Activated naive CD8-positive, alpha-beta T cell treated with anti-CD3 and anti-CD28 coated beads, Interleukin-2, amount 10 ng/mL, durations not matched to agents 7 days and 5 days (primary cell): Measurements from ENCODE around the gene FAAP100. TPM values are rescaled to one million over a fixed set of nuclear protein-coding genes. Genes with fewer than 3 reads are reported as not detected.
A peak's percentile ranks its signal among the peaks of the same experiment; 100 is the strongest.

Experiments used
- ATAC-seq: fragments of 150-1000 bp; cut with Tn5 transposase; one replicate; pipeline ENCODE4 v1.10.0; 2021; ENCODE audit warnings: low read depth, moderate library complexity
- POLR2A ChIA-PET: fragments of 350-600 bp; sonication (Branson Sonifier 250); formaldehyde crosslinking; loops from one replicate; lab custom pipeline; 2021; ENCODE audit warnings: antibody characterized with exemption; lab: Charles Lee
- DNase-seq: peaks from one replicate; pipeline ENCODE4 v3.0.0; 2021
- H3K27ac Mint-ChIP-seq: one replicate; pipeline ENCODE4 v1.8.0; 2022; ENCODE audit warnings: mild to moderate bottlenecking, mixed read lengths
- H3K27me3 Mint-ChIP-seq: one replicate; pipeline ENCODE4 v1.8.0; 2022; ENCODE audit warnings: mild to moderate bottlenecking, moderate library complexity, mixed read lengths
- H3K36me3 Mint-ChIP-seq: one replicate; pipeline ENCODE4 v1.8.0; 2021; ENCODE audit warnings: mild to moderate bottlenecking, mixed read lengths
- H3K4me1 Mint-ChIP-seq: one replicate; pipeline ENCODE4 v1.8.0; 2021; ENCODE audit warnings: mixed read lengths
- H3K4me3 Mint-ChIP-seq: one replicate; pipeline ENCODE4 v1.8.0; 2022; ENCODE audit warnings: mild to moderate bottlenecking, moderate library complexity, mixed read lengths
- H3K9me3 Mint-ChIP-seq: one replicate; pipeline ENCODE4 v1.8.0; 2021; ENCODE audit warnings: mixed read lengths
- total RNA-seq, 2 experiments: library from RNA; stranded (reverse); gene quantifications; one replicate each; pipeline ENCODE4 v1.2.3, GENCODE V29; 2021

FAAP100 gene
- total RNA-seq, 2 experiments from 2014 or later = 40.7 to 43.1 TPM

DNA sequence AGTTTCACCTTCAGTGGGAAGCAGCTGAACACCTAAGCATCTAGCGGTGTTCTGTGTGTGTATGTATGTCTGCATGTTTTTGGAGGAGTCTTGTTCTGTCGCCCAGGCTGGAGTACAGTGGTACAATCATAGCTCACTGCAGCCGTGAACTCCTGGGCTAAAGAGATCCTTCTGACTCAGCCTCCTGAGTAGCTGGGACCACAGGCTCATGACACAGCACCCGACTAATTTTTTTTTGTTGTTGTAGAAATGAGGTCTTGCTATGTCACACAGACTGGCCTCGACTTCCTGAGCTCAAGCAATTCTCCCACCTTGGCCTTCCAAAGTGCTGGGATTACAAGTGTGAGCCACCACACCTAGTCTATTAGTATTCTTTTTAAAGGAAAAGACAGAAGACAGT, 30.2 kb upstream of the FAAP100 start:
- peaks cover 24% of the 10 kb centered on the region for H3K36me3 Mint-ChIP-seq
- POLR2A ChIA-PET = interaction anchor here (0.9 kb wide), 1 partner anchor 30 kb away, joined by 4 read pairs; the partner anchor contains the start of gene FAAP100
- no peak overlapping the region for H3K4me3 Mint-ChIP-seq
- H3K4me1 Mint-ChIP-seq = peaks cover 2% of the 10 kb centered on the region
- ATAC-seq (no peak), DNase-seq (no peak)
- H3K9me3 Mint-ChIP-seq = no peaks in the 10 kb centered on the region
- no peaks in the 10 kb centered on the region for H3K27me3 Mint-ChIP-seq
- H3K27ac Mint-ChIP-seq = no peak overlapping the region

DNA sequence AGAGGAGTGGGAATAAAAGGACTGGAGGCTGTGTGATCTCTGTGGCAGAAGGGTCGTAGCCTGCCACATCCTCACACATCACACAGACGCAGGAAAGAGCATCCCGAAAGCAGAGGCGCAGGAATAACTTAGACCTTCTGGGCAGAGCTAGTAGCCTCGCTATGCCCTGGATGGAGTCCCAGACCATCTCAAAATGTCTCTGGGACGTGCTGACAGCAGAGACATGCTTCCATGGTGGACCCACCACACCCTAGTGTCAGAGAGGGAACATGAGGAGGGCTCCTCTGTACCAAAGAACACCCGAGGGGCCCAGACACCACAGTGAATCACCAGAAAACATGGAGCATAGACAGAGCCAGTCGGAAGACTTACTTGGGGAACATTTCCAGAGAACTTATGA, 29.6 kb upstream of the FAAP100 start:
- peaks cover 2% of the 10 kb centered on the region for H3K4me1 Mint-ChIP-seq
- peaks cover 23% of the 10 kb centered on the region for H3K36me3 Mint-ChIP-seq
- POLR2A ChIA-PET = interaction anchor here (0.9 kb wide), 1 partner anchor 30 kb away, joined by 4 read pairs; the partner anchor contains the start of gene FAAP100
- no peak overlapping the region for H3K4me3 Mint-ChIP-seq
- DNase-seq = no peak
- no peak for ATAC-seq
- H3K27me3 Mint-ChIP-seq = no peaks in the 10 kb centered on the region
- no peak overlapping the region for H3K27ac Mint-ChIP-seq
- no peaks in the 10 kb centered on the region for H3K9me3 Mint-ChIP-seq

DNA sequence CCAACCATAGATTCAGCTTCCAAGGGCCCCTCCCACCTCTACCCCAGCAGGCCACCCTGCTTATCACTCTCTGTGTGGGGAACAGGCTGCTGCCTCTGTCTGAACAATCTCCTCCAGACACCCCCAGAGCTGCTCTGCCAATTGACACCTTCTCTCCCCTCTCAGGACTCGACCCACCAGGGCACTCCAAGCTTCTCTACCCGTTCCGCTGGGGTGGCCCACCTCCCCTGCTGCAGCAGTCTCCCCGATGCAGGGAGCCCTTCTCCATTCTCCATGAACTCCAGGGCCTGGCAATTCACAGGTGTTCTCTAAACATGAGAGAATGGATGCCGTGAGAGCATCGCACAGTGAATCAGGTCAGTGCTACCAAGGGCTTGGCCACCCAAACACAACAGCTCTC, 28.3 kb upstream of the FAAP100 start:
- Mint-ChIP-seq H3K36me3 (peaks cover 17% of the 10 kb centered on the region), H3K27ac (peak overlapping the region; percentile 35), H3K4me1 (peaks cover 2% of the 10 kb centered on the region), H3K9me3 (no peaks in the 10 kb centered on the region), H3K27me3 (no peaks in the 10 kb centered on the region), H3K4me3 (no peak overlapping the region)
- ATAC-seq (no peak), DNase-seq (no peak)
- POLR2A ChIA-PET = no interaction called here

DNA sequence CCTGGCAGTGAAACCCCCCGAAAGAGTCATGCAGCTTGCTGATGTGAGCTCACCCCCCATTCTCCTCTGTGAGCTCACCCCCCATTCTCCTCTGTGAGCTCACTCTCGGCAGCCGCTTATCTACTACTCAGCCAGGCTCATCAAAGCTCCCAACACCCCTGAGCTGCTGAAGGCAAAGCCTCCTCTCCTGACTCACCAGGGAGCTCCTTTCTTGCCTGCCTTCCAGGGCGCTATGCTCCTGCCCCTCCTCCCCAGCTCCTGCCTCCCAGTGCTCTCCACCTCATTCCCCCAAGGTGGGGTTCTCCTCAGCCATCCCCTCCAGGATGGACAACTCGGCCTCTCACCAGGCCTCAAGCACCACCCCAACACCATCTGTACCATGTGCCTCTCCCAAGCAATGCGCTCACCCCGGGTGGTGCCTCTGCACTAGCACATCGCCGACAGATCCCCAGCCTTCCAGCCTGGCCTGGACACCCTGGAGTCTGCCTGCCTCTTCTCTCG, 27.7 kb upstream of the FAAP100 start:
- no peak for DNase-seq
- no peaks in the 10 kb centered on the region for H3K27me3 Mint-ChIP-seq
- H3K4me1 Mint-ChIP-seq = peaks cover 2% of the 10 kb centered on the region
- POLR2A ChIA-PET = no interaction called here
- H3K27ac Mint-ChIP-seq = peak overlapping the region; percentile 35
- peaks cover 13% of the 10 kb centered on the region for H3K36me3 Mint-ChIP-seq
- ATAC-seq = no peak
- H3K4me3 Mint-ChIP-seq = no peak overlapping the region
- H3K9me3 Mint-ChIP-seq = no peaks in the 10 kb centered on the region

DNA sequence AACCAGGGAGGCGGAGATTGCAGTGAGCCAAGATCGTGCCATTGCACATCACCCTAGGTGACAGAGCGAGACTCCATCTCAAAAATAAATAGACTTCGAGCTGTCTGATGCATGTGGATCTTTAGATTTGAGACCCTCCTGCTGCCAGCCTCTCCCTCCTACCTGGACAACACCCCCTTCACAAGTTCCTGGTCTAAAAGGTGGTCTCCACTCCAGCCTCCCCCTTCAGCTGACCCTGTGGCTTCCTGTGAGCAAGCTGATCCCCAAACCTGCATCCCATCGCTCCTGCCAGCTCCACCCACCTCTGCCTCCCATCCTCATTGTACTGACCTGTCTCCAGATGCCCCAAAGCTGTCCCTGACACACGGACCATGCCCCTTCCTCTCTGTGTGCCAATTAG, 27.1 kb upstream of the FAAP100 start:
- POLR2A ChIA-PET = no interaction called here
- ATAC-seq (no peak), DNase-seq (no peak)
- Mint-ChIP-seq H3K4me1 (peaks cover 2% of the 10 kb centered on the region), H3K27ac (no peak overlapping the region), H3K27me3 (no peaks in the 10 kb centered on the region), H3K4me3 (no peak overlapping the region), H3K9me3 (no peaks in the 10 kb centered on the region), H3K36me3 (peaks cover 13% of the 10 kb centered on the region)

DNA sequence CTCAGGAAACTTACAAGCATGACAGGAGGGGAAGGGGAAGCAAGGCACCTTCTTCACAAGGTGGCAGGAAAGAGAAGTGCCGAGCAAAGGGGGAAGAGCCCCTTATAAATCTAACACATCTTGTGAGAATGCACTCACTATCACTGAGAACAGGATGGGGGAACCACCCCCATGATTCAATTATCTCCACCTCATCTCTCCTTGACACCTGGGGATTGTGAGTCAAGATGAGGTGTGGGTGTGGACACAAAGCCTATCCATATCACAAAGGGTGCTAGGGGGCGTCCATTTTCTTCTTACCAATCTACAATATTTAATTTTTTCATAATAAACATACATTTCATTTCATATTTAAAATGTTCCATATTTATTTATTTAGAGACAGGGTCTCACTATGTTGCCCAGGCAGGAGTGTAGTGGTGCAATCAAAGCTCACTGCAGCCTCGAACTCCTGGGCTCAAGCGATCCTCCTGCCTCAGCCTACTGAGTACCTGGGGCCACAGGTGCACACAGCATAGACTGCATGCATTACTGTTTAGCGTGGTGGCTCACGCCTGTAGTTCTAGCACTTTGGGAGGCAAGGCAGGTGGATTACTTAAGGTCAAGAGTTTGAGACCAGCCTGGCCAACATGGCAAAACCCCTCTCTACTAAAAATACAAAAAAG, 26.5 kb upstream of the FAAP100 start:
- peaks cover 2% of the 10 kb centered on the region for H3K4me1 Mint-ChIP-seq
- POLR2A ChIA-PET = no interaction called here
- ATAC-seq = no peak
- H3K36me3 Mint-ChIP-seq = peaks cover 15% of the 10 kb centered on the region
- DNase-seq = no peak
- H3K27ac Mint-ChIP-seq = no peak overlapping the region
- no peak overlapping the region for H3K4me3 Mint-ChIP-seq
- H3K9me3 Mint-ChIP-seq = no peaks in the 10 kb centered on the region
- H3K27me3 Mint-ChIP-seq = no peaks in the 10 kb centered on the region

DNA sequence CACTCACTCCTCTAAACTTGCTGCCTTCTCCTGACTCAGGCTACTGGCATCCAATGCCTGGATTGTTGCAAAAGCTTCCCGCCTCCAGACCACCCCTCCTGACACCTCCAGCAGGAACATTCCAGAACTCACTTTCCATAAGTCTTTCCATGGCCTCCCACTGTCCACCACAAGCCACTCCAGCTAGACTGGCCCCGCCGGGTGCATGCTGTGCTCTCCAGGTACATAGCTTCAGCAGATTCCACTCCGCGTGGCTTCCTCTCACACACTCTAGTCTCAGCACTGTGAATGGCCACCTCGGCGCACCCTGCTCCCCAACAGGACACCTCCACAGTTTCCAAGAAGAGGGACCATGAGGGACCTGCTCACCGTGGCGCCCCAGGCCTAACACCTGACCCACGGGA, 25.9 kb upstream of the FAAP100 start:
- H3K27ac Mint-ChIP-seq = no peak overlapping the region
- ATAC-seq (no peak), DNase-seq (no peak)

DNA sequence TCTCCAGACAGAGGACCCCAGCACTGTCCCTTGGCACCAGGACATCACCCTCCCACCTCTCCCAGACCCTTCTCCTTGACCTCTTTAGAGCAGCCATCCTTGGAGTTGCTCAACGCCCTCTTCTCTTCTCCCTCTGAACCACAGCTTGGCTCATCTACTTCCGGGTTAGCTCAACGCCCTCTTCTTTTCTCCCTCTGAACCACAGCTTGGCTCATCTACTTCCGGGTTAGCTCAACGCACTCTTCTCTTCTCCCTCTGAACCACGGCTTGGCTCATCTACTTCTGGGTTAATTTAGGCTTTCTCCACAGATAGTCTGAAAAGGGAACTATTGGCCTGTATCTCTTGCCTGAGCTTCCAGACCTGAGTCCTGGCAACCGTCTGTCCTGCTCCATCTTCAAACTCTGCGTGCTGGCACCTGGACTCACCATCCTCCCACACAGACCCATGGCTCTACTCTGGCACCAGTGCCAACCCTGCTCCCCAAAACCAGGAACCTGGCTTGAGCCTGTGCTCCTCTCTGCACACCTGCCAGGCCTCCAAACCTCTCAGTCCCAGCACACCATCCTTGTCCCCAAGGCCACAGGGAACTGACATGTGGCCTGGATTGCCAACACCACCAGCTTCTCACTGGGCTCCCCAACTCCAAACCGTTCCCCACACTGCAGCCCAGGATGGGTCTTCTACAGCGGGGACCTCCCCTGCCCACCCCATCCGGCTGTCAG, 25.3 kb upstream of the FAAP100 start:
- H3K36me3 Mint-ChIP-seq = peaks cover 13% of the 10 kb centered on the region
- H3K9me3 Mint-ChIP-seq = no peaks in the 10 kb centered on the region
- DNase-seq (no peak), ATAC-seq (no peak)
- POLR2A ChIA-PET = no interaction called here
- peak overlapping the region; percentile 54 for H3K27ac Mint-ChIP-seq
- H3K4me3 Mint-ChIP-seq = no peak overlapping the region
- H3K4me1 Mint-ChIP-seq = peaks cover 2% of the 10 kb centered on the region
- no peaks in the 10 kb centered on the region for H3K27me3 Mint-ChIP-seq

More for the DNA sequence above, 25.9 kb upstream of the FAAP100 start:
- peaks cover 2% of the 10 kb centered on the region for H3K4me1 Mint-ChIP-seq
- peaks cover 14% of the 10 kb centered on the region for H3K36me3 Mint-ChIP-seq
- H3K4me3 Mint-ChIP-seq = no peak overlapping the region
- no peaks in the 10 kb centered on the region for H3K9me3 Mint-ChIP-seq
- POLR2A ChIA-PET = no interaction called here
- no peaks in the 10 kb centered on the region for H3K27me3 Mint-ChIP-seq

DNA sequence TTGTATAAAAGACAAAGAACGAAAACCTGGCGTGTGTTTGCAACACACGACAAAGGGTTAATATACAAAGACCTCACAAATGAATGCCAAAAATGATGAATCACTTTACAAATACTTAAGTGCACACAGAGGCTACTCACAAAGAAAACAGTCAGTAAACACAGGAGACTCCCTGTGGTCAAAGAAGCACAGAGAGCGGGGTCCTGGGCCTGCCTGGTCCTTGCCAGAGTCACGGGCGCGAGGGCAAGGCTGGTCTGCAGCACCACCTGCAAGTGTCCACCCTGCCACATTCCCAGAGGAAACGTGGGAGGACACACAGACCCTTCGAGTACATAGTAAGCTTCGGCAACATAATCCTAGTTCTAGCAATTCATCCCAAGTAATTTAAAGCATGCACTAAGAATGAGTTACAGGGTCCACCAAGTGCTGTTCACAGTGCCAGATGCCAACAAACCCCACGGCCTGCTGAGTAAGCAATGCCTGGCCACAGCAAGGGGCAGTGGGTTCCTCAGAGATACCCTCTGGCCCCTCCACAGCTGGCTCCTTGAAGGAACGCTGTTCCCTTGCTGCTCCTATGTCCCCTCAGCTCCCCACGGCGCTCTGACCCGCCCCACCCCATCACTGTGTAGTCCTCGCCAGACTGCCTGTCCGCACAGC, 24.6 kb upstream of the FAAP100 start:
- no peak overlapping the region for H3K27ac Mint-ChIP-seq
- H3K36me3 Mint-ChIP-seq = peaks cover 13% of the 10 kb centered on the region
- POLR2A ChIA-PET = no interaction called here
- H3K4me1 Mint-ChIP-seq = peaks cover 2% of the 10 kb centered on the region
- H3K4me3 Mint-ChIP-seq = no peak overlapping the region
- no peaks in the 10 kb centered on the region for H3K27me3 Mint-ChIP-seq
- no peak for ATAC-seq
- no peak for DNase-seq
- no peaks in the 10 kb centered on the region for H3K9me3 Mint-ChIP-seq

DNA sequence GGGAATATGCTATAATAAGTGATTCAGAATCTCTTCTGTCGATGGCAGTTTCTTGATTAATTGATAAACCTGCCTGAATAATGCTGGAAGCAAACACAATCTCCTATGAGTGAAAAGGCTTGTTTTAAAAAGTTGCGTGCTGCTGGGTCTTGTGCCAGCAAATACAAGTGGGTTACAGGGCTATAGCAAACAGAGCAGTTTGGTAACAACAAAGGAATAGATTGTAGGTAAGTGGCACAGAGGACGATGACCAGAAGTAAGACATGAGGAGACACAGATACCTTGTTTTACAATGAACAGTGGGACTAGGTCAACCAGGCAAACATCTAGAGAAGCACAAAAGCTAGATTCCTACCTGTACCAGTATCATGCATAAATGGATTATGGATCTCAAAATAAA, 23.7 kb upstream of the FAAP100 start:
- DNase-seq = no peak
- Mint-ChIP-seq H3K36me3 (peaks cover 13% of the 10 kb centered on the region), H3K4me3 (no peak overlapping the region), H3K27ac (no peak overlapping the region), H3K27me3 (no peaks in the 10 kb centered on the region), H3K9me3 (no peaks in the 10 kb centered on the region), H3K4me1 (peaks cover 2% of the 10 kb centered on the region)
- no peak for ATAC-seq
- POLR2A ChIA-PET = no interaction called here

DNA sequence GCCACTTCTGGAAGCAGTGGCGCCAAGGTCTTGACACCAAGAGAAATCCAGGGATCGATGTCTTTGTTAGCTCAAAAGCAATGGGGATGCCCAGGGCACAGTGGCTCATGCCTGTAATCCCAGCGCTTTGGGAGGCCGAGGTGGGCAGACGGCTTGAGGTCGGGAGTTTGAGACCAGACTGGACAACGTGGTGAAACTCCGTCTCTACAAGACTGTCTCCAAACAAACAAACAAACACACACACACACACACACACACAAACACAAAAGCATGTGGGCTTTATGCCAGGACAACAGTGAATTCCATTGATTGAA, 22.4 kb upstream of the FAAP100 start:
- no peaks in the 10 kb centered on the region for H3K27me3 Mint-ChIP-seq
- no peaks in the 10 kb centered on the region for H3K9me3 Mint-ChIP-seq
- POLR2A ChIA-PET = no interaction called here
- DNase-seq (no peak), ATAC-seq (no peak)
- no peak overlapping the region for H3K4me3 Mint-ChIP-seq
- H3K36me3 Mint-ChIP-seq = peaks cover 5% of the 10 kb centered on the region
- H3K4me1 Mint-ChIP-seq = no peaks in the 10 kb centered on the region
- H3K27ac Mint-ChIP-seq = no peak overlapping the region

DNA sequence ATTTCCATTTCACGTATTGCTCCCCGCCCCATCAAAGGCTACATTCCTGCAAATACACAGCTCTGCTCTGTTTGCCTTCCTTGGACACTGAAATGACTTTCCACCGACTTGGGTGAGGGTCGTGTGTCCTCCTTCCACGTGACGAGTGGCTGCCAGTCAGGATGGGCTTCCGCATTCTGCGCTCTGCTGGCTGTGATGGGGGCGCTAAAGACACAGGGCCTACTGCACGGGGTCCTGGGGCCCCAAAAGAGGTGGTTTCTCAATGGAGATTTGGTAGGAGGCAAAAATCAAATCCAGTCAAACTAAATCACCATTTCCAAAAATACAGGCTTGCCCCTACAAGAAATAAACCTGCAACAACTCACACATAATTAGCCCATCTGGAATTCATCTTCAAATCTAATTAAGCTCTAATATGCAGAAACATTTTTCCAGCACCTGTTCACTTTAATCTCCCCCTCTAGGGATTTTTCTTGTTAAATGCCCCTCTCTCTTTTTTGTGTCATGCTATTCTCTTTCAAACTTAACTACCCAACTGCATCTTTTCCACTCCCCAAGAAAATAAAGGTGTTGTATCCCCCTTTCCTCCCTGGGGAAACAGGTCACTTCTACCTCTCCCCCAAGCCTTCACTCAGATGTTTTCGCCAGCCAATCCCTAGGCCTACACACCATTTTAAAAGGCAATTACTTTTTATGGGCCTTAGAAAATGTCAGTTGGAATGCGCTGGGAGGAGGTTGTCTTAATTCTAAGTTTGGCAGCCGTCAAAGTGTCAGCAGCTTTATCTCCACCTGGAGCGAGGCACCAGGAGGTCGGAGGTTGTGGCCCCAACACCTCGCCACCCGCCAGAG, 21.9 kb upstream of the FAAP100 start:
- Mint-ChIP-seq H3K27ac (peak overlapping the region; percentile 54), H3K9me3 (no peaks in the 10 kb centered on the region), H3K4me1 (no peaks in the 10 kb centered on the region), H3K36me3 (peaks cover 4% of the 10 kb centered on the region), H3K4me3 (no peak overlapping the region), H3K27me3 (no peaks in the 10 kb centered on the region)
- ATAC-seq (no peak), DNase-seq (no peak)
- POLR2A ChIA-PET = no interaction called here

DNA sequence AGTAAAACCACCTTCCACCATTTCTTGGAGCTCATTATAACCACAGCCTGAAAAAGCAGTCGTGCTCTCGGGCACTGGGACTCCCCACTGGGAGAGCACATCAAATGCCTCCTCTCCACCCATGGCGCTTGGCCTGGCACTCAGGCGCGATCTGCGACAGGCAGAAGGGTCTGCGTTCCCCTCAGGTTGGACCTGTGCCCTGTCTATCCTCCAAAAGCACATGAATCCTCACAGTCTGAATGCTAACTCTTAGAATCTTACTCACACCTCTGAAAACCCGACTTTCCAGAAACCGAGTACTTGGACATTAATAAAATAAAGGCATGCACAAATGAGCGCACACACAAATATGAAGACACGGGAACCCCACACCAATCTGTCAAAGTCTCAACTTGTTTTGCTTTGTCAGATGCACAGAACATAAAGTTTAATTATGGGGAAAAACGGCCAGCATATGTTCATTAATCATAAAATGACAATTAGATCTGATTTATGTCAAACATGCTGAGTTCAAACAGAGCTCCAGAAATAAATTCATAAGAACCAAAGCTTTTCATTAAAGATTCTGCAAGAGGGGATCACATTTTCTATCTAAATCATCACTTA, 20.5 kb upstream of the FAAP100 start:
- POLR2A ChIA-PET = interaction anchor here (0.5 kb wide), 1 partner anchor 18 kb away, joined by 3 read pairs; no protein-coding TSS in a partner anchor
- ATAC-seq (no peak), DNase-seq (no peak)
- Mint-ChIP-seq H3K27ac (no peak overlapping the region), H3K36me3 (peaks cover 4% of the 10 kb centered on the region), H3K4me1 (no peaks in the 10 kb centered on the region), H3K9me3 (no peaks in the 10 kb centered on the region), H3K27me3 (no peaks in the 10 kb centered on the region), H3K4me3 (no peak overlapping the region)
